ENCODE results near the gene RPAP2.
"Not testable (repeated sequence)": the region's sequence is repeated elsewhere in the genome, so short reads cannot be mapped to it uniquely, and the experiment has no call there.

Gene RPAP2

GRCh38 chr1:92323473-92324453 is 24.9 kb downstream of the RPAP2 start:
- DNase-seq (ENCODE audit: low read depth in 2 of 2): no peak

- no peak for DNase-seq (ENCODE audit: low read depth in 2 of 2)
These were observed 25.9 kb downstream of the RPAP2 start for GRCh38 chr1:92324784-92325183.

- DNase-seq (ENCODE audit: low read depth in 2 of 2): no peak
These were observed 27.8 kb downstream of the RPAP2 start for GRCh38 chr1:92326681-92327080.

- DNase-seq (ENCODE audit: low read depth in 2 of 2): no peak
These were observed 28.9 kb downstream of the RPAP2 start for GRCh38 chr1:92327794-92328193.

- DNase-seq (ENCODE audit: low read depth in 2 of 2): no peak
These were observed 30.7 kb downstream of the RPAP2 start for GRCh38 chr1:92329347-92330129.

- no peak for DNase-seq (ENCODE audit: low read depth in 2 of 2)
These were observed 34.8 kb downstream of the RPAP2 start for GRCh38 chr1:92333668-92334067.

- no peak for DNase-seq (ENCODE audit: low read depth in 2 of 2)
These were observed 41.3 kb downstream of the RPAP2 start for GRCh38 chr1:92340154-92340553.

DNA sequence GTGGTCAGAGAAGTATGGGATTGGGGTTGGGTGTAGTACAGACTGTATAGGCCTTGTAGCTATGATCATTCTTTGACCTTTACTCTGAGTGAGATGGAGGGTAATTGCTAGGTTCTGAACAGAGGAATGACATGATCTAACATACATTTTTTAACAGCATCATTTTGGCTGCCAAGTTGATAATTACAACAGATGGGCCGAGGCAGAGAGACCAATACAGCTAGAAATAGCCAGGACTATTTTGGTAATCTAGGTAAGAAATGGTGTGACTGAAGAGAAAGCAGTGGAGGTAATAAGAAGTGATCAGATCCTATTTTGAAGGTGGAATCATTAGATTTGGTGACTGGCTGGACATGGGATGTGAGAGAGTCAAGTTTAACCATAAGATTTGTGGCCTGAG is 43.5 kb downstream of the RPAP2 start:
- no peak for DNase-seq (ENCODE audit: low read depth in 2 of 2)

DNA sequence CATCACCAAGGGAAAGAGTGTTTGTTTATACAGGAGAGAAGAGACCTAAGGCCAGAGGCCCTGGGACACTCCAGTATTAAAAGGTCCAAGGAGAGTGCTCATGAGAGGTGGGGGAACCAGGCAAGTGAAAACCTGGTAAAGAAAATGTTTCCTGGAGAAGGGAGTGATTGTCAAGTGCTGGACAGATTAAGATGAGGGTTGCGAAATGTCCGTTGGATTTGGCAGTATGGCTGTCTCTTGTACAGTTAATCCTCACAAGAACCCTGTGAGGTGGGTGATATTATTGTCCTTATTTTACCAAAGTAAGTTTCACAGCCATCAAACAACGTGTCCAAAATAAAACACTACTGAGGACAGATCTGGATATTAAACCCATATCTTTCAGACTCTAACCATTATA is 44.2 kb downstream of the RPAP2 start:
- DNase-seq (ENCODE audit: low read depth in 2 of 2): no peak

DNA sequence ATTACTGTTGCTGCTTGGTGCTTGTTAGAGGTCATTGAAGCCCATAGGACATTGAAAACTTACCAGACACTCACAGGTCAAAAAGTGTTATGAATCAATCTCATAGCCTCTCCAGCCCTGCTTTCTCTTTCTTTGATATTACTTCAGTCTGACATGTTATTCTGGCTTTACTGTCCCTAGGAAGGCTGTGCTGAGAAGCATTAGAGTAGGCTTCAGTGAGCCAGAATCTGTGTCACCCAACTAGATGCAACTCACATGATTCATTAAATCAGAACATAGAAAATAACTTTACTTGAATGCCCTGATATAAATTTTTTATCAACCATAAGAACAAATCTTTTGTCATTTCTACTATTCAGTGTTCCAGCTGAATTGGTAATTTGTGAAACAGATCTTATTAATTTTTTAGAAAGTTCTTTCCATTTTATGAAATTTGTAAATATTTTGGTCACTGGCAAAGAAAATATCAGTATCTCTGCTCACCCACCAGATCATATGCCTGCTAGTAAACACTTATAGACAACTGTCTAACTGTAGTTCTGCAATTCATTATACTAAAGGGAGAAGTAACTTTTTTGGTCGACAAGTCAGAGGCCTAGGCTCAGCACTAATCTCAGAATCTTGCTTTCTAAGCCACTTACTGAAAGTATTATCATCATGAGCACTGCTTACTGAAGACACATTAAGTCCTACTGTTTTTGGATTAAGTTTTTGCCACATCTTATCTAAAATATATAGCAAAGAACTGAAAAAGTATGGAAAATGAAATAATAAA is 48.2 kb downstream of the RPAP2 start:
- DNase-seq (ENCODE audit: low read depth in 2 of 2): no peak

DNA sequence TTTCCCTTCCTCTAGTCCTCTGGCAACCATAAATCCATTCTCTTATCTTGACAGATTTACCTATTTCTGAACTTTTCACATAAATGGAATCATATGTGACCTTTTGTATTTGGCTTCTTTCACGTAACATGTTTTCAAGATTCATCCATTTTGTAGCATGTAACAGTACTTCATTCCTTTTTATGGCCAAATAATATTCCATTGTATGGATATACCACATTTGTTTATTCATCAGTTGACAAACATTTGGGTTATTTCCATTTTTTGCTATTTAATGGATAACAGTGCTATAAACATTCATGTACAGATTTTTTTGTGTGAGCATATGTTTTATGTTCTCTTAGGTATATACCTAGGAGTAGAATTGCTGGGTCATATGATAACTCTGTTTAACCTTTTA is 54.0 kb downstream of the RPAP2 start:
- no peak for DNase-seq (ENCODE audit: low read depth in 2 of 2)

GRCh38 chr1:92354259-92354658 is 55.4 kb downstream of the RPAP2 start:
- no peak for DNase-seq (ENCODE audit: low read depth in 2 of 2)

DNA sequence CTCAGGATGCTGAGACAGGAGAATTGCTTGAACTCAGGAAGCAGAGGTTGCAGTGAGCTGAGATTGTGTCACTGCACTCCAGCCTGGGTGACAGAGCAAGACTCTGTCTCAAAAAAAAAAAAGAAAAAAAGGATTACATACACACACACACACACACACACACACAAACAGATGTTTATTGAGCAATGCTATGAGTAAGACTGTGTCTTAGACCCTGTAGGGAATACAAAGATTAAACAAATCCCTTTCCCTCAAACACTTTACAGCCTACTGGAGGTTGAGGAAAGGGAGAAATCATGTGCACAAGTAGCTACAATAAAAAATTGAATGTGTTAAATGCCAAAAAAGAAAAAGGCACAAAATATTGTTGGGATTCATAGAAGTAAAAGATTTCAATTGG is 58.1 kb downstream of the RPAP2 start:
- no peak for DNase-seq (ENCODE audit: low read depth in 2 of 2)

GRCh38 chr1:92359382-92359781 is 60.5 kb downstream of the RPAP2 start:
- not testable (repeated sequence) for DNase-seq (ENCODE audit: low read depth in 2 of 2)

- no peak for DNase-seq (ENCODE audit: low read depth in 2 of 2)
These were observed 61.1 kb downstream of the RPAP2 start for GRCh38 chr1:92359986-92360385.

- DNase-seq (ENCODE audit: low read depth in 2 of 2): no peak
These were observed 64.1 kb downstream of the RPAP2 start for GRCh38 chr1:92362970-92363369.

GRCh38 chr1:92363401-92363800 is 64.5 kb downstream of the RPAP2 start:
- no peak for DNase-seq (ENCODE audit: low read depth in 2 of 2)

DNA sequence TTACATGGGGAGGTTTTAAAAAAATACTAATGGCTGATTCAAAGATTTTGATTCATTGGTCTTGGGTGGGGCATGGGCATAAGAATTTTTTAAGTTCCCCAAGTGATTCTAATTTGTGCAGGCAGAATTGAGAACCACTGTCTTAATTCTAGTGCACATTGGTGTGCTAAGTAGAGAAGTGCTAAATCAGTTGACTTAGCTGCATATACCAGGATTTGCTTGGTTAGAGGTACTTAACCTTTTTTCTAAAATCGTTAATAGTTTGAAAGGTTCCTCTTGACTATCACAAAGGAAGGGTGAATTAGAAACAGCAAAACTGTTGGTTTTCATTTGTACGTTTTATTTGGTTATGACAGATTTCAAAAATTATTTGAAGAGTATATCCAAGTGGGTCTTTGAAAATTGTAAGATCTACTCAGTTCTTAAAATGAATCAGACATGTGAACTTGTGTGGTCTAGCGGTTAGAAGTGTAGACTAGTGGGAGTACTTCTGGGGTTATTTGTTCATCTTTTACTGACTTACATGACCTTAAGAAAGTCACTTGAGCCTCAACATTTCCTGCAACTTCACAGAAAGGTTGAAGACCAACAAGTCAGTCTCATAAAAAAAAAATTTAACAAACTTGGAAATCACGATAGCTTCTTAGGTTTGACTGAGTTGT is 66.7 kb downstream of the RPAP2 start:
- no peak for DNase-seq (ENCODE audit: low read depth in 2 of 2)

DNA sequence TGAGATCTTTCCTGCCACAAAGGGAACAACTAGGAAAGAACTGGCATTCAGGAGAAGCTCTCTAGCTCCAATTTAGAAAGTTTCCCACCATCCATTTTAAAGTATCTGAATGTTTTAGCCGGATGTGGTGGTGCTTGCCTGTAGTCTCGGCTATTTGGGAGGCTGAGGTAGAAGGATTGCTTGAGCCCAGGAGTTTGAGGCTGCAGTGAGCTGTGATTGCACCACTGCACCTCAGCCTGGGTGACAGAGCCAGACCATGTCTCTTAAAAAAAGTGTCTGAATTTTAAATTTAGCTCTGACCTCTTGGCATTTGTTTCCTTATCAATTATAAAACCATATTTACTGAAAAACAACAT is 67.2 kb downstream of the RPAP2 start:
- DNase-seq (ENCODE audit: low read depth in 2 of 2): peak in 1 of 2 donors; percentile 15

DNA sequence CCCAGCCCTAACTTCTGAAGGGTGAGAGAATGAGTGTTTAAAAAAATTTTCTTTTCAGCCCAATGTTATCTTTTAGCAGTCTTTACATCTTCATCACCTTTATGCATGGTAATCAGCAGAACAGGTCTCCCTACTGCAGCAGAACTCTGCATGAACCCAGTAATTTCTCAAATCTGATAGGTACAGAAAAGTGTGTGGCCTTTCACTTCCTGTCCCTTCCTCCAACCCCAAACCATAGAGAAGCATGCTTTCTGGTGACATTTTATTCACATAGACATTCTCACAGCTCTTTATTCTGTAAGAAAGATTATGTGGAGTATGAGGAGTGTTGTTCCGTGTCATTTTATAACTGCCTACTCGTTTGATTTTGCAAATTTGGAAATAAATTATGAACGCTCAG is 68.6 kb downstream of the RPAP2 start:
- DNase-seq (ENCODE audit: low read depth in 2 of 2): no peak

- DNase-seq (ENCODE audit: low read depth in 2 of 2): no peak
These were observed 73.3 kb downstream of the RPAP2 start for GRCh38 chr1:92372164-92372563.

- no peak for DNase-seq (ENCODE audit: low read depth in 2 of 2)
These were observed 75.4 kb downstream of the RPAP2 start for GRCh38 chr1:92374223-92374622.

Measured in stimulated activated CD8-positive, alpha-beta memory T cell treated with anti-CD3 and anti-CD28 coated beads, Interleukin-15, amount 100 ng/mL, for 48 hours (primary cell).